PC-3 (cell line): ENCODE measurements around the gene CSK.

Source experiments
- CTCF ChIP-seq: fragments of 300-600 bp; sonication (generic); conservative IDR thresholded peaks from 2 replicates; pipeline ENCODE4 v1.5.1; 2017; ENCODE audit warnings: antibody characterized with exemption, low read depth, mild to moderate bottlenecking, low read length
- EZH2 ChIP-seq: fragments of 300-600 bp; sonication (generic); IDR thresholded peaks from one replicate; pipeline ENCODE4 v1.6.1; 2017; ENCODE audit warnings: antibody characterized with exemption, mild to moderate bottlenecking, low read length; ENCODE audit not compliant: unreplicated experiment
- EZH2phosphoT487 ChIP-seq: fragments of 300-600 bp; sonication (generic); IDR thresholded peaks from 2 replicates; pipeline ENCODE4 v1.6.1; 2018; ENCODE audit warnings: mild to moderate bottlenecking, antibody characterized with exemption, low read length, borderline replicate concordance

- no peak for TF ChIP-seq CTCF
- TF ChIP-seq EZH2 = no peak
- TF ChIP-seq EZH2phosphoT487 = no peak
These were observed 8.6 kb upstream of the CSK start for GRCh38 chr15:74773329-74773728.
